Cerebellar nuclear complex (tissue), 1 donor: Measurements from ENCODE around the gene OLFM1.
A peak's percentile ranks its signal among the peaks of the same experiment; 100 is the strongest.

Experiments
- DNase-seq, 2 experiments: peaks; one replicate each; lab custom pipeline; 2025; lab: John Stamatoyannopoulos, UW

The OLFM1 gene

DNA sequence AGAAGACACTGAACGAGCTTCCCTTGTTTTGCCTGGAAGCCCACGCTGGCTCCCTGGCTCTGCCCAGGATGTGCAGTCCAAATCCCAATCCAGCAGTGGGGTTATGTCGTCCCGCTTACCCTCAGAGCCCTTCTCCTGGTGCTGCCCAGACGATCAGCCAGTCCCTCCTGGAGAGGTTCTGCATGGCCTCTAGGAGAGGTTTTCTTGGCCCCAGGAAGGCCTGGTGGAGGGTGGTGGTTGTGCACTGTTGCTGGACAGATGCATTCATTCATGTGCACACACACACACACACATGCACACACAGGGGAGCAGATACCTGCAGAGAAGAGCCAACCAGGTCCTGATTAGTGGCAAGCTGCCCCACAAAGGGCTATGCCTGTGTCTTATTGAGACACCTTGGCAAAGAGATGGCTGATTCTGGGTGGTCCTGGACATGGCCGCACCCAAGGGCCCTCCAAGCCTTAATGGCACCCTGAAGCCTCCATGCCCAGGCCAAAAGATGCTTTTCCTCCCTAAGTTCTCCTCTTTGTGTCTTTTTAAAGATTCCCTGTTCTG is 10.5 kb upstream of the OLFM1 start:
- DNase-seq: no peak

DNA sequence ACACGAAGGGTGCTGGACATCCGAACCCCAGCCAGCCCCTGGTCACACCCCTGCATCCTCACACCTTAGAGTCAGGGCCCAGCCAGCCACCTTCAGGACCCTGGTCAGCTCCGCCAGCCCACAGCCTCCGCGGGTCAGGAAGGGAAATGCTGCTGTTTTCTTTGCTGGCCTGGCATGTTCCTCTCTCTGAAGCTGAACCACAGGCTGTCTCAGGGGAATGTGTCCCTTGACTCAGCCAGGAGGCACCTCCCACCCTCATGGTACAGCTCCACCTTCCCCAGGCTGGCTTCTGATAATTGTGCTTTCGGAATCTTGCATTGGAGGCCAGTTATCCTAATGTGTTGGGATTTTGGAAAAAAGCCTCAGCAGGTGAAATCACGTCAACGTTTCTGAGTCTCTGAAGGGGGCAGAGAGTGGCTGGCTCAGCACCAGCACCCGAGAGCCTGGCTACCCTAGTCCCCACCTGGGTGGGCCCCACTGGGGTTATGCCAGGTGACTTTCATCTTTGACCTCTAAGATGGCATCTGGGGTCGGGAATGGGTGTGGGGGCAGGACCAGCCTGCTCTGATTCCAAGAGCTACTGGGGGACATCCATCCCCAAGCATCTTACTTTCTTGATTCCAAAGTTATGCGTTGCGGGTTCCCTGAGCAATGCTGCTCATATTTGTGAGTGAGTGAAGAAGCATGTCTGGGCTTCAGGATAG is 9.8 kb upstream of the OLFM1 start:
- DNase-seq: no peak

DNA sequence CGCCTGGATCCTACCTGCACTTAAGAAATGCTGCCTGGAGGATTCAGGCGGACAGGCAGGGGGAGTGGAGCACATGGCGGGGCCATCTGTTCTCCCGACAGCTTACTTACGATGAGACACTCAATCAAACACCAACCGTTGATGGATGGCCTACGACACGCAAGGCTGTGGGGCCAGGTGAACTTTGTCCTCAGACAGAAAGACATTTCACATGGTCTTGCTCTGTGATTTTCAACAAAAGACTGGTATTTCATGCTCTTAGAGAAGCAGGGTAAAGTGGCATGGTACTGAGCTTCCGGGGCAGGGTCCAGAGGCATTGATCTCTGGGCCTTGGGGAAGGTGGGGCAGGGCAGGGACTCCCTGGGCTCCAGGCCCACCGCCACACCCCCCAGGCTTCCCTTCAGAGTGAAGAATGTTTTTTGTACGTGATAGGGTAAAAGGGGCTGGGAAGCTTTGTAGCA is 9.1 kb upstream of the OLFM1 start:
- no peak for DNase-seq

DNA sequence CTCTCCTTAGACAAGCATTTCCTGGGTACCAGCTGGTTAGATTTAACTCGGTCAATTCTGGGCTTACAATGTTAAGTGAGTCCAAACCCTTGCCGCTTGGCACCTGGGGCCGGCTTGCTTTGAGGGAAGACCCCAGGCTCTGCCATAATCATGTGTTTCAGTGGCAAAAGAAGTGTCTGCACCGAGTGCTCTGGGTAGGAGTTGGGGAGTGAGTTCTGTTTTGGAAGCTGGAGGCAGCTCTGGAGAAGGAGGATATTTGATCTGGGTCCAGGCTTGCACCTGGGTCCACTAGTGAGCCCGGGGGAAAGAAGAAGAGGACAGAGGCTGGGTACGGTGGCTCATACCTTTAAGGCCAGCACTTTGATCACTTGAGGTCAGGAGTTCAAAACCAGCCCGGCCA is 8.4 kb upstream of the OLFM1 start:
- no peak for DNase-seq

DNA sequence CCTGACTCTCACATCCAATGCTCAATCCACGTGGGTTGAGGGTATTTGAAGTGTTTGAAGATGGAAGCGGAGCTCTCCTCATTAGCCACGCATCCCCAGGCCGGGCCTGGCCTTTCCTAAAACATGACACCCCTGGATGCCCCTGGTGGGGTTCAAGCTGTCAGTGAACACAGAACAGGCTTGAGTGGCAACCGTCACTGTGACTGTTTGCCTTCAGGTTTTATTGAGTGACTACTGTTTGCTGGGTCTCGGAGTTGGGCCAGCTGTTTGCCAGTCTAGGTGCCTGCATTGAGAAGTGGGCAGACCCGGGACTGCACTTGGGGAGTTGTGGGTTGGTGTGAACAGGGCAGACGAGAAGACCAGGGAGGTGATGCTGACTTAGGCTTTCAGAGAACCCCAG is 7.8 kb upstream of the OLFM1 start:
- DNase-seq: no peak

DNA sequence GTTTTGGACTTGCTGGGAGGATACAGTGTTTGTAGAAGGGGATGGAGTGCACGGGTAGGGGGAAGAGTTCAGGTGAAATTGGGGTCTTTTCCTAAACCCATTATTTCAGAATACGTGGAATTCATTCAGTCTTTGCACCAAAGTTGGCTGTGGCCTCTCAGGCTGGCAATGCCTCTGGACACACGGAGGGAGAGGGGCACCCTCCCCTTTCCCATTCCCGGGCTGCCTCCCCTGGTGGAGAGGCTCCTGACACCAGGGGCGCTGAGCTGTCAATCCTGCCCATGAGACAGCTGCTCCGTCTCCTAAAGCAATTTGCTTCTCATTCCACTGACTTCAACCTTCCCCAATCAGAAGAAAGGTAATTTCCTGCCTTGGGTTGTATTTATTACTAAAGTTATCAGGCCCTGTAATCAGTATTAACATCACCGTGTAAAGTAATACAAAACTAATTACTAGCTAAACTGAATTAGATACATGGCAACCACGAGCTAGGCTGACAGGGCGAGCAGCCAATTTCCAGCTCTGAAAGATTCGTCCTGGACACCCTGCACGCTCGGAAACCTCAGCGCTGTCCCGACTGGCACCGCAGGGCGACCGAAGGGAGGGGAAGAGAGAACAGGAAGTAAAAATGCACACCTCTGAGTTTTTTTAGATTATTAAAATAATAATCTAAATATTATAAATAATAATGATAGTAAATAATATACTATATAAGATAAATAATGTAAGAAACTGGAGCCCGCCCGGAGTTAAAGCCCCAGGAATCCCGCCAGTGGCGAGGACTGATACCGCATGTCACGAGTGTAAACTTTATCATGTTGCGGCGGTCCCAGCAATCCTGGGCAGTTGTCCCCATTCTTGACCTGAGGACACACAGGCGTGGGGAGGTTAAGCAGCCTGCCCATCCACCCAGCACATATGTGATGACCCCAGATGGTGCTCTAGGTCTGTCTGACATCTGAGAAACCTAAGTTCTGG is 6.9 kb upstream of the OLFM1 start:
- no peak for DNase-seq

DNA sequence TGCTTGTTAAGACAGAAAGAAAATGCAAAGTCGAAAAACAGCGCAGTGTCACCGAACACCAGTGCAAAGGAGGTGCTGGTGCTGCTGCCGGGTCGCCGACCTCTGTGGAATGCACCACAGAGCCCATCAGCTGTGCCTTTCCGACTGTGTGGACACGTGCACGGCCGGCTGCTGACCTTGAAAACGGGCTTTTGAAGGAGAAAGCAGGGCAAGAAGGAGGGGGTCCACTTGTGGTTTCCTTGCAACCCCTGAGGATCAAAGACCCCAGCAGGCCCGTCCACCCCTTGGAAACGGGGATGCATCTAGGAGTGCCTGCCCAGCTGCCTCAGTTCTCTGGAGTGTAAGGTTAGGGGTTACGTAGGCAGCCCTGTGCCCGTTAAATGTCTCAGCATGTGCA is 6.2 kb upstream of the OLFM1 start:
- no peak for DNase-seq

DNA sequence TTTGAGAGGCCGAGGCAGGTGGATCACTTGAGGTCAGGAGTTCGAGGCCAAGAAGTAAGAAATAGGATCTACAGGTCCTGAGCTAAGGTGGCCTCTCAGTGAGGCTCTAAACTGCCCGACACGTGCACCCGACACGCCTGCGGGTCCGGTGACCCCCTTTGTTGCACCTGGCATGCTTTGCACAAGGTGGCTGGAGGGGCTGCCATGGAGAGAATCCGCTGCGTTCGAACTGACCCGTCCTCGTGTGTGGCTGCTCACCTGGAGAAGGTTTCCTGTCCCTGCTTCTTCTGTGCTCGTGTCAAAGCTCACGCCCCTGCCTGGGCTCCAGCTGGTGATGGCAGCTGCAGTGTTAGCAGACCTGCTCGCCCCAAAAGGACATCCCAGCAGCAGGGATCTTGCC is 5.7 kb upstream of the OLFM1 start:
- DNase-seq: no peak

DNA sequence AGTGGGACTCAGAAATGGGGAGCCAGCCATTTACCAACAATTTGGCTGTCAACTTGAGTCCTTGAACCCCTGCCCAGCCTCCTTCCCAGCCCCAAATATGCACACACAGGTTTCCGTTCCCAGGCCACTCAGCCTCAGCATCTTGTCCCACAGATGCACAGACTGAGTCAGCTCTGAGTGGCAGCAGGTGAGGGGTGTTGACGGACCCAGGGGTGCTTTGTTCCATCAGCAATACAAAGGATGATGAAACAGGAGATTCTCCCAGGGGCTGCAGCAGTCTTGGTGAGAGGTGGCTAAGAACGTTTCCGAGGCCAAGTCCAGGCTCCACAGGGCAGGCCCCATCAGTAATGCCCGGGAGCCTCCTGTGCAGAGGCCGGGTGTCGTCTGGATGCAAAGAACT is 4.9 kb upstream of the OLFM1 start:
- no peak for DNase-seq

DNA sequence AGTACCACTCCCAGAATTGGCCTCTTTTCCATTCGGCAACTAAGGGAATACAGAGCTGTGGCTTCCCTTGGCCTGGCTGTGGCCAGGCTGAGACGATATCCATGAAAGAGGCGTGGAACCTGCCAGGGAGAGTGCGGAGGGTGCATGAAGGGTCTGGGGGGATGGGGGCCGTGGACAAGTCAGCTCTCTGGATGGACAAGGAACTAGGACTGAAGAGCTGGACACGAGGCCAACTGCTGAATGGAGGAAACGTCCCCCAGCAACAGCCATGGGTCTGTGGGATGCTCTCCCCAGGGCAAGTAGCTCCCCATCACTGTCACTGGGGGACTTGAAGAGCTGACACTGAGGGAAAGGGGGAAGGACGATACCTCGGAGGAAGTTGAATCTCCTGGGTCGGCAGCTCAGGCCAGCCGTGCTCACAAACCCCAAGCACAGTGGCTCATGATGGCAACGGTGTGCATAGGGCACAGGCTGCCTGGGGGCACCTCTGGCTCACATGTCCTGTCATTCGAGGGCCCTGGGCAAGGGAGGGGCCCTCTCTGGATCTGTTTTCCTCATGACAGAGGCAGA is 4.1 kb upstream of the OLFM1 start:
- DNase-seq: no peak

DNA sequence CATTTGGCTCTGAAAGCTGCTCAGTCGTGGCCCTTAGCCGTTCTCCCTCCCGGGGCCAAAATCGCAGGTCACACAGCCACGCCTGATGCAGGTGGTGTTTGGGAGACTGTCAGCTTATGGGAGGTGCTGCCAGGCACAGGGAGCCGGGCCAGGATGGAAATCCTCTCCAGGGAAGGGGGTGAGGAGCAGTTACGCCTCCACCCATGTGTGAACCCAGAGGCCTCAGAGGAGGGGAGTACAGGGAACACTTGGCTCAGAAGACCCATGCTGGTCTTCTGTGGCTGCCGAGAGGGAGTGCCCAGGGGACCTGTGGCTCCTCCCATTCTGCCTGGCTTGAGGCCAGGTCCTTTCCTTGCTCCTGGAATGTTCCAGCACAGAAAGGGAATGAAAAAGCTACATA is 3.6 kb upstream of the OLFM1 start:
- DNase-seq: no peak

DNA sequence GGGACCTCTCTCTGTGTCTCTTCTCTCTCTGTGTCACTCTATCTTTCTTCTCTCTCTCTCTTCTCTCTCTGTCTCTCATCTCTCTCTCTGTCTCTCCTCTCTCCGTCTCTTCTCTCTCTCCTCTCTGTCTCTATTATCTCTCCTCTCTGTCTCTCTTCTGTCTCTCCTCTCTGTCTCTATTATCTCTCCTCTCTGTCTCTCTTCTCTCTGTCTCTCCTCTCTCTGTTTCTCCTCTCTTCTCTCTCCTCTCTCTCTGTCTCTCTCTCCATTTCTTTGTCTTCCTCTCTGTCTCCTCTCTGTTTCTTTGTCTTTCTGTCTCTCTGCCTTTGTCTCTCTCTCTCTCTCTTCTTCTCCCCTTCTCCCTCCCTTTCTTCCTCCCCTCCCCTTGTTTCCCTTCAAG is 3.2 kb upstream of the OLFM1 start:
- no peak for DNase-seq

DNA sequence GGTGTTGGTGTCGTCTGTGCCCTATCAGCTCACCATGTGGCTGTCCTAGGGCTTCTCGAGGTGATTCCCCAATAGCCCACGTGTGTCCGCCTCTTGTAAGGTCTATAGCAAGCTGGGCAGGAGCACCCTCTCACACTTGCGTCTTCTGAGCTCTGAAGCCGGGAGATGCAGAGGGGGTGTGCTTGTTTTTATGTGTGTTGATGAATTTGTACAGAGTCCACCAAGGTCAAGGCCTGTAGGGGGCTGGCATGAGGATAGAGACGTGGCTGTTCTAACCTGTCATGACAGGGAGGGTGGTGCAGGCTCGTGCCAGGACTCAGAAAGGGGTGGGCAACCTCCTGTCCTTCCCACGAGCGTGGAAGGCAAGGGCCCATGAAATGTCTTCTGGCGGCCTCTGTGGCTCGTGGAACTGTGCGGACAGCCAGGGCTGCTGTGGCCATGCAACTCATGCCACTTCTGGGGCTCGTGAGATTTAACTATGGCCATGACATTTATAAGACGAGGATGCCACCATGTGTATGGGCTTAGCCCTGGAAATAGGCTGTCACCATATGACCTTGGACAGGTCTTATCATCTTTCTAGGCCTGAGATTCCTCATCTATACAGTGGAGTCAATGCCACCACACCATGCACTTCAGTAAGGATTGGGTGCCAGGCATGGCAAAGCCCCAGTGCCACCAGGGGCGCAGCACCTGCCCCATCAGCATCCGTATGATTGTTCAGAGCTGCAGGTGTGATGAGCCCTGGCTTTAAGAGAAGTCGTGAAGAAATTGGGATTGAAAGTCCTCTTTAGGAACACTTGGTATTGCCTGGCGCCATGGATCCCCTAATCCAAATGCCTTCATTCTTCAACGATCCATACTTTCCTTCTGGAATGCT is 2.3 kb upstream of the OLFM1 start:
- DNase-seq: no peak

DNA sequence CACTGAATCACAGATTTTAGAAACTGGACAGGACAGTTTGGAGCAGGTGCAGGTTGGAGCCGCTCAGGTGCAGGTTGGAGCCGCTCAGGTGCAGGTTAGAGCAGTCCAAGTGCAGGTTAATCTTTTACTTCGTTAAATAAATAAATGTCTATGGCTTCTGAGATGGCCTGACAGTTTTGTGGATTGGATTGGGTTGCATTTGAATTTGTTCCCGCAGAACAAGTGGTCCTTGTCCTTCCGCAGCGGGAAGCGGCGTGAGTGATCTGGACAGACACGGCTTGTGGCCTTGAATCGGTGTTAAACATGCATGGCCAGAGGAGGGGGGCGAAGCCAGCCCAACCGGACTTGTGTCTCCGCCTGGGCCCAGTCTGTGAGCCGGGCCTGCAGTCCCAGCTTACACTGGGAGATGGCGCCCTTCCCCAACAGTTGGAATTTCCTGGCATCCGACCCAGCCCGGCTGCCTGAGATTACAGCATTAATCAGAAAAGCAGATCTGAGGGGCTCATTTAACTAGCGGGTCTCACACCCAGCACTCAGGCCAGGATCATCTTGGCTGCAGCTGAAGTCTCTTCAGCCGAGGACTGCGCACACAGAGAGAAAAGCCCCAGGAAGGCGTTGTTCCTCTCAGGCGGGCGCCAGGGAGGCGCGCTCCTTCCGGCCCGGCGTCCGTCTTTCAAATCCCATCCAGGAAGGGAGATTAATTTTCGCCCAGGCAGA is 1.5 kb upstream of the OLFM1 start:
- DNase-seq: peak in 1 of 2 experiments; percentile 71

DNA sequence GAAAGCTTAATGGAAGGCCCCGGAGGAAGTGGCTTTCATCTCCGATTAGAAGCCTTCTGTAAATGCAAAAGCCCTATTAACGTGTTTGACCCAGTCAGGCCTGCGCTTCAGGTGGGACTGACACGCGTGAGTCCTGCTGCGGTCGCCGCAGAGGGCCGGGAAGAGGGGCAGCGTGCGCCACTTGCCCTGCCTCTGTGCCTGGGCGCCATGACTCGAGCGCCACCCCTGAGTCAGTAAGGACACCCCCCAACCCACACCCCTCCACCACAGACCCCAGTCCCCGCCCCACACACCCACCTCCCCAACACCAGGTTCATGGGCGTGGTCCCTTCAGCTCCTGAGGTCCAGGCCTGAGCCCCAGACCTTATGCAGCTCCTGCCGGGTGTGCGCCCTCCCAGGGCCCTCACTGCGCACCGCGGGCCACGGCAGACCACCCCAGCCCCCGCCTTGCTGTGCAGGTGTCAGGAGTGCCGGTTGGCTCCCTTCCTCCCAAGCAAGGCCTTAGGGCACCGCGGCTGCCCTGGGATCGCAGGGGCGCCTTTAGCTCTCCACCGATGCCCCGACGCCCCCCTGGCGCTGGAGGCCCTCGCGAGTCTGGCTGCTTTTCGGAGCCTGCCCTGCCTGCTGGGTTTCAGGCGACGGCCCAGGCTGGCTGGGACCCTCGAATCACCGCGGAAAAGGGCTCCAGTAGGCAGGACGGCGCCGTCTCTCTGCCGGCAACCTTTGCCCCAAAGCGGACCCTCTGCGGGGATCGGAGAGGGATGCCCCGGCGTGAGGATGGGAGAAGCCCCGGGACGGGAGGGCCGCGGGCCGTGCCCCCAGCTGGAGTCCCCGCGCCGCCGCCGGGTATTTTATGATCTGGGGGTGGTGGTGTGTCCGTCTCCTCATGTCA is 625 bp upstream of the OLFM1 start:
- DNase-seq: no peak

DNA sequence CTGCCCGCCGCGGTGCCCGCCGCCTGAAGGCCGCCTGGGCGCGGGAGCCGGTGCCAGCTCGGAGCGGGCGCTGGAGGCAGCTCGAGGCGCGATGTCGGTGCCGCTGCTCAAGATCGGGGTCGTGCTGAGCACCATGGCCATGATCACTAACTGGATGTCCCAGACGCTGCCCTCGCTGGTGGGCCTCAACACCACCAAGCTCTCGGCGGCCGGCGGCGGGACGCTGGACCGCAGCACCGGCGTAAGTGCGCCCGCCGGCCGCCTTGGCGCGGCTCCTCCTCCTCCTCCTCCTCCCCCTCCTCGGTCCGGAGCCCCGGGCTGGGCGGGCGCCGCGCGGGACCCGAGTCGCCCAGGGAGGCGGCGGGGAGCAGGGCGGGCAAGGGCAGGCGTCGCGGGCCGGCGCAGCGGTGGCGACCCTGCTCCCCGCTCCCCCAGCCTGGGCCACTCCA is 455 bp downstream of the OLFM1 start:
- DNase-seq: no peak

DNA sequence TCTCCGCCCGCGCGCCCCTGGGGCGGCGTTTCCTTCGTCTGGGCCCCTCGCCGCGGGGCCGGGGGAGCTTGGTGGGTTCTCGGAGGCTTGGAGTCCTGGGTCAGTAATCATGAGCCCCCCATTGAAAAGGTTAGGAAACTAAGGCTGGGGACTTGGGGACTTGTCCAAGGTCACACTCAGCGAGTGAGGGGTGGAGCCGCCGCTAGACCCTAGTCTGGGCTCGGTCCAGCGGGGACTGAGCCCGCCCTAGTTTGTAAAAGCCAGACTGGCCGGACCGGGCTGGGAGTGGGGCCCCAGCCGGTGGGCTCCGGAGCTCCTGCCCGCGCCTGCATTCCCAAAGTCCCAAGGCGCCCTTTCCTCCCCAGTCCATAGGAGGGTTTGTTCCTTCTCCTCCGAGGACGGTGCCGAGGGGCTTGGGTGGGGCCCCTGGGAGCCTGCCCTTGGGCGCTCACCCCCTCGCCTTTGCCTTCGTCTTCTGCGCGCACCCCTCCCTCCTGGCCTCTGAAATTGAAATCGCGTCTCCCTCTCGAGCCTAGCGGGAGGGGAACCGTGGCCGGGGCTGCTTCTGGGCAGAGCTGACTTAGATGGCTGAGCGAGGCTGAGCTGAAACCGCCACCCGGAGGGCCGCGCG is 995 bp downstream of the OLFM1 start:
- no peak for DNase-seq

DNA sequence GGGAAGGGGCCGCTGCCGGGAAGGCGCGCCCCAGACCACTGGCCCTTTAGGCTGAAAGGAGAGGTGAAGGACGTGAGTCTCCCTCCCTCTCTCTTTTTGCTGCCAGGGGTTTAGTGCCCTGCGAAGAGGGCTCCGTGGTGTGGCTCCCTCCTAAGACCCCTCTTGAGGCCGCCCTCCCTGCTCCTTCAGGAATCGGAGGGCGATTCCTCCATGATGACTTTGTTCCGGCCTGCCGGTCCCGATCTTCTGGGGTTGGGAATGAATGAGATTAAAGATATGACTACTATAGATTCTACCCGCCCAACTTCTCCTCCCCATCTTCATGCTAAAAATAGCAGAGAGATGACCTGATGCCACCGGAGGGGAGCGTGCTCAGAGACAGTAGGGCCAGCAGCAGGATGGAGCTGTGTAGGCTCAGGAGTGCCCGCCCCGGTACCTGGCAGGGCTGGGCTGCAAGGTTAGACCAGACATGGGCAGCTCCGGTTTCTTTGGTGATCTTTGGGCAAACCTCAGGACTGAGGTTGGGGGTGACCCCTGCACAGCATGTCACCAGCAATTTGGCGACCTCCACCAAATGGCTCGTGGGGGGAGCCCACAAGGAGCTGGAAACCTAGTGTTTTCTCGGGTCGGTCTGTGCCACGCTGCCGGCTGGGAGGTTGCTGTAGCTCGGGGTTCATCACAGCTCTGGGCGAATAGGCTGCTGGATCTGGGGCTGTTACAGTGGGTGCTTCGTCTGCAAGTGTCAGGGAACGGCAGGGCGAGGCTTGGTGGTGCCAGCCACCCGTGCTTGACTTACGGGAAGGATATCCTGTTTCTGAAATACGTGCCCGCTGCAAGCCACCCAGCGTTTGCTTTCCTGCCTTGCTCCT is 1.7 kb downstream of the OLFM1 start:
- DNase-seq: peak in 1 of 2 experiments; percentile 46
